Raji (cell line): ENCODE data around the gene ARID5B.

ENCODE experiments used
- POLR2A ChIP-seq: IDR thresholded peaks from 2 replicates; pipeline ENCODE4 v1.6.1; 2011; ENCODE audit warnings: low read depth, low read length, control low read depth; ENCODE audit not compliant: insufficient read depth

The ARID5B gene

DNA sequence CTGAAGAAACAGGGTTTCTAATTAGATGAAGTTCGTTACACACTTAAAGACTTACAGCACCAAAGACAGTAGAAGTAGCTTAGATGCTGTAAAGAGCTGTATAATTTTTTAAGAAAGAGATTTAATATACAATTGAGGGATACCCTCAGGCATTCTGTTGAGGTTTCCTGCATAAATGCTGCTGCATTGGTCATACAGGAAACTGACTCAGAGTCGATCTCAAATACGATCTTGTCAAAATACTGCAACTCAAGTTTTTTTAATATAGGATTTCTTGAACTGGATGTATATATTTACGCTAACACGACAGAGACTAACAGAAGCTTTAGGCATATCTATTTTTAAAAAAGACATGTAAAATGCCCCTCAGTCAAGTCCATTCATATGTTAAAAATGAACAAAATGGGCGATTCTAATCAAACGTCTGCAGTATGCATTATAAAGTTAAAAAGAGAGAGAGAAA lies 2.4 kb upstream of the ARID5B start:
- no peak for TF ChIP-seq POLR2A

DNA sequence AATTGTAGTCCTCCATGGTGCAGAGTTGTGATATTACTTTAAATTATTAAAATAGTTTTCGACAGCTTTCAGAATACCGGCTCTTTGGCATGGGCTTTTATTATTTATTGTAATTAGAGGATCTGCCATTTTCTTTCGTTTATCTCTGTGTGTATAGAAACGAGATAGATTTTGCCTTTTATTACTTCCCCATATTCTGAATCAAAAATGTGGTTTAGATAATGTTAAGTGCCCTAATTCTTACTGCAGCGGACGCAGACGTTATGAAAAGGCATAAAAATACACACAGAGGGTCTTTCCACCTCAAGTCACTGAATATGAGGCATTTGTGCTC lies 1.9 kb upstream of the ARID5B start:
- no peak for TF ChIP-seq POLR2A

DNA sequence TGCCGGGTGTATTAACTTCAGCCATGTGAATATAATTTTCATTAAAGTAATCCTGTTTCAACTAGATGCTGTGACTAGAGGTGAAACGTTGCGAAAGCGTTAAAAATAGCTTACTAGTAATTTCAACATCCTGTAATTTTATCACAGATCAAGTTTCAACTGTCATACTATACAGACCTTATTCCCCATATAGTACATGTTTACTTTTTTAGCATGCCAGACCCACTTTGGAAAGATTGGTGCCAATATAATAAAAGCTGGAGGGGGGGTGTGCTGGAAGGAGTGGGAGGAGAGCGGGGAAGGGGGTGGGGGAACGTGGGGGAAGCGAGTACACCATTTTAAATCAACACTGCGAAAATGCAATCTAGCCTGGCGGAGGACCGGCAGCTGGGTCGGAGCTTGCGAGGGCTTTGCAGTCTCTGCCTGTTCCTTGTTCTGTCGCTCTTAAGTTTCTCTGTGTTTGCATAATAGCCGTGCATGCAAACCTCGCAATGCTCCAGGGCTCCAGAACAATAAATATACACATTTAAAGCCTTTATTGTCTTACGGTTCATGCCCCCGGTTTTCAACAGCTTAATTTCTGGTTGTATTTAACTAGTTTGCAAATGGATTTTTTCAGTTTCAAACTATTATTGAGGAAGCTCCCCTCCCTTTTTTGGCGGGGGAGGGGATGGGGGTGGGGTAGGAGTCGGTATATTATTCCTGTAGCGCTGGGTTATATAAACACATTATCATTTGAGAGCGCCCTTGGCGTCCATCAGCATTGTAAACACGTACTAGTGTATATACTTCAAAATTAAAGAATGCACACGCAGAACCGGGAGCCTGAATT lies 1.3 kb upstream of the ARID5B start:
- TF ChIP-seq POLR2A = peak; percentile 55

DNA sequence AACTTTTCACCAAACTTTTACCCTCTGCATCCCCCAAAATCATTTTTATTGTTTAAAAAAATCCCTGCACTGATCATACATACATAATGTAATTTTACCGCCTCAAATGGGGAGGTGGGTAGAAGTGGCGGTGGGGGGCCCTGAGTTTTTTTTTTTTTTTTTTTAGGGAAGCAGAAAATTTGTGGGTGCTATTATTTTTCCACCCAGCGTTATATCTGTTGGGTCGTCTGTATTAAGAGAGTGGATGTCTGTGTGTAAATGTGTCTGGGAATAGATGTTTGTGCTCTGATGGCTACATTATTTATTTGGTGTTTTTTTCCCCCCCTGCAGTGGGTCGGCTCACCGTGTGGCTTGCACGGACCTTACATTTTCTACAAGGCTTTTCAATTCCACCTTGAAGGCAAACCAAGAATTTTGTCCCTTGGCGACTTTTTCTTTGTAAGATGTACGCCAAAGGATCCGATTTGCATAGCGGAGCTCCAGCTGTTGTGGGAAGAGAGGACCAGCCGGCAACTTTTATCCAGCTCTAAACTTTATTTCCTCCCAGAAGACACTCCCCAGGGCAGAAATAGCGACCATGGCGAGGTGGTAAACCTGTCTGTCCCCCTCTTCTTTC lies 438 bp downstream of the ARID5B start:
- TF ChIP-seq POLR2A = no peak

DNA sequence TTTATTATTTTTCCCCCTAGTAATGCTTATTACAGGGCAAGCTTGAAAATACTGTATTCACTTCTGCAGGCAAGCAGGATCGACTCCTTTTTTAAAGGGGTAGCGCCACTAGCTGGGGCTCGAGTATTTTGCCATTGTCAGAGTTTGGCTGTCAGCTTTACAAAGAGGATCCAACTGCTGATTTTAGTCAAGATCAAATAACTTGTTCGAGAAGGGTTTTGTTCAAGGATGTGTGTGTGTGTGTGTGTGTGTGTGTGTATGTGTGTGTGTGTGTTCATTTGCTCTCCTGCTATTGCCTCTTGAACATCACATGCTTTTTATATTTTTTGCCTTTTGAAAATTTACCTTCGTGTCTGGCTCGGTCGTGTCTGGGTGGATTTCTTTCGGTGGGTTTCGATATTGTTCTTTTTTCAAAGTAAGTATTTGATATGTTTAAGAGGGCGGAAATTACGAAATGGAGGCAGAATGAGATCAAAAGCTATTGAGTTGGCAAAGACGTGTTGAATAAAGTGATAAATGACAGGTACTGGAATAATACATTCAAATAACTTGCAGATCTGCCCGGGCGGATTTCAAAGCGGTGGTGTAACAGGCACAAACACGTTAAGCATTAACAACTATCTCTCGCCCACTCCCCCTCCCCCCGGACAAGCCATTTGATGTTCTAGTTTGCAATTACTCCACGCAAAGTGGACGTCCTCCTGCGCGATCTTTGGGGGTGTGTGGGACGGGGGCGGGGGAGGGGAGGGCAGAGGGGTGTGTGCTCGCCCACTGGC lies 1.1 kb downstream of the ARID5B start:
- no peak for TF ChIP-seq POLR2A

DNA sequence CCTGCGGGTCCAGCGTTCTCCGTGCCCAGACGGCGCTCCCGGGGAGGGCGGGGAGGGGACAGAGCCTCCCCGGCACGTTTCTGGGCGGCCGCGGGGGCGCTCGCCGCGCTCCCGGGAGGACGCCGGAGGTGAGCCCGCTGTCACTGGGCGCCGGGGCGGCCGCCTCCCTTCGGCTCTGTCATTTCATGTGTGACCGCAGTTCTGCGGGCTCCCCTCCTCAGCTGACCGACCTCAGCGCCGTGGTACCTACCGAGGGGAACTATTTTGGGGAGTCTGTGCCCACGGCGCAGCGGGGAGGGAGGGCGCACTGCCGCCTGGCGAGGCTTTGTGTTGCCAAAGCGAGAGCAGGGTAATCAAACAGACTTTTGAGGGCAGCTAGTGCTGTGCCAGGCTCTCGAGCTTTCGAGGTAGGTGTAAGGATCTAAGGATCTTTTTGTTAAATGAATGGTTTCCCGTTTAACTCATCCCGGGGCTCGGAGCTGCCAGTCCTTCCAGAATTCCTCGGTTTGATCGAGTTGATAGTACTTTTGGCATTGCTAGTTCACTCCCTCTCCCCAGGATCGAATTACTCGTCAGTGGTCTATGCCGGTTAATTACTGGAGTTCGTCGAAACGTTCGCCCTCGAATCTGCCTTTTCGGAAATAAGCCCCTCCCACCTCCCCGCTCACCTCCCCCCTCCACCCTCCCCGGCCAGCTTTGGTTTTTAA lies 1.9 kb downstream of the ARID5B start:
- no peak for TF ChIP-seq POLR2A

DNA sequence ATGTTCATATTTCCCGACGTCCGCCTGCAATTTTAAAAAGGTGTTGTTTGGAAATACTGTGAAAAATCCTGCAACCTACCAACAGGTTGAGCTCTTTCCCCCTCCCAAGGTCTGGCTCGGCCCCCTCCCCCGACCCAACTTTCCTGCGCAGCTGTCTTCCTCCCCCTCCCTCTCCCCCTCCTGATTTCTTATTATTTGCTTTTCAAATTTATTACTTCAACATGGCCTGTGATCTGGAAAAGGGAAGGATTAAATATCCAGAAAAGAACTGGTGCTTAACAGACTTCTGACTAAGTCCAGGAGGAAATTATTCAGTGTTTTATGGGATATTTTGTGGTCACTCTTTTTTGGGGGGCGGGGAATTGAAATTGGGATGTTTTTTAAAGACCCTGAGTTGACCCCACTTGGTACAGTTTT lies 2.4 kb downstream of the ARID5B start:
- no peak for TF ChIP-seq POLR2A

DNA sequence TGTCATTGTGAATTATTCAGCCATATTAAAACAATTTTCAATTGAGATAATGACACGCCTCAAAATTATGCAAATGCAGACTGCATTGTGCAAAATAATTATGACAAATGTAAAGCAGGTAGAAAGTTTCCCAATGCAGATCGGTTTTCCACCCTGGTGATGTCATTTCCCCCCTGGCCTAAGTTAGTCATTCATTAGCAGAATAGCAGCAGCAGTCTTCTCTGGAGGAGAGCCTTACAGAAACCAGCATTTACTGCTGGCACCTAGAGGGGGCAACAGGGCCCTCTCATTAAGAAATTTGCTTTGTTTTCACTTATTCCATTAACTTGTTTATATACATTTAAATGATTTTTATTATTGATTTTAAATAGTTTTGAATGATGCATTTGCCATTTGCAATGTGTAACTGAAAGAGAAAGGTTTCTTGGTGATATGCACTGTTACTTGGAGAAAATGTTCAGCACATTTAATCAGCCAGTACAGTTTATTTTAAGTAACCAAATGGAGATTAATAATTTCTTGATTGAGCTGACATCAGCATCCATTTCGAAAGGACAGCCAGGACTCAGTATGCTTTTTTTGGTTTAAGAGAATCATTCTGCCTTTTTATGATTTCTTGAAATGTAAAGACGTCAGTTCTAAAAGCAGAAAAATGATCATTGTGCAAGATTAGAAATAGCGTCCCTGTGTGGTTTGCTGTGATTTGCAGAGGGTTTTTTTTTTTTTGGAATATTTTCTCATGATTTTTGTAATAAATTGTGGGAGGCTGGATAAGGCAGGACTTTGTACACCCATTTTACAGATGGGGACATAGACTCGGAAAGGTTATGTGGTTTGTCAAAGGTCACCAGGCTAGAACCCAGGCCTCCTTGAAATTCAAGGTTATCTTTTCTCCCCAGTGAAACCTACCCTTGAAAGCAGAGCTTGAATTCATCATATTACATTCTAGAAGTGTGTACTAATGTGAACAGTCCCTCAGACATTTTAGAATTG lies 3.5 kb downstream of the ARID5B start:
- no peak for TF ChIP-seq POLR2A

DNA sequence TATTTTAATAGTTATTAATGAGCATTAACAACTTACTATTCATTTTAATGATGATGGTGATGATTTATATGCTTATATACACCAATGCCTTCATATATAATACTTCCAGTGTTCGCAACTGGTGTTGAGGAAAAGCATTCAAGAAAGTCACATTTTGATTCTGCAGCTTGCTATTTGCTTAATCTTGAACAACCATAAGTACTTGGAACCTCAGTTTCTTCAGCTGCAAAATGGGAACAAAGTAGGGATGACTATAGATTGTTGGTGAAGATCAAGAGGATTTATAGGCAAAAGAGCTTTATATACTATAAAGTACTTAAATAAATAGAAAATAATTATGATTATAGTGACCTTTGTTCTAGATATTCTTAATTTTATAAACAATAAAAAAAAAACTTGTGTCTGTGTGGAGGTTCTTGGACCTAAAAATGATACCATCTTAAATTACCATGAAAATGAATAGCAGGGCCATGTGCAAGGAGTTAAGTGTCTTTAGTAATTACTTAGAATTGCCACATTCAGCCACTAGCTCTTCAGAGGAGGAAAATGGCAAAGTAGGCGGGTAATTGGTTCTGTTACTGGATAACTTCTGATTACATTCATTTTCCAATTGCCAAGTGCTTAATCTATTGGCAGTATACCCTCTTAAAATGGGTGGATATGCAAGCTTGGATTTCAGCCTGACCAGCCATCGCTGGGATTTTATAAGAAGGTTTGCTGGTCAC lies 4.5 kb downstream of the ARID5B start:
- no peak for TF ChIP-seq POLR2A

DNA sequence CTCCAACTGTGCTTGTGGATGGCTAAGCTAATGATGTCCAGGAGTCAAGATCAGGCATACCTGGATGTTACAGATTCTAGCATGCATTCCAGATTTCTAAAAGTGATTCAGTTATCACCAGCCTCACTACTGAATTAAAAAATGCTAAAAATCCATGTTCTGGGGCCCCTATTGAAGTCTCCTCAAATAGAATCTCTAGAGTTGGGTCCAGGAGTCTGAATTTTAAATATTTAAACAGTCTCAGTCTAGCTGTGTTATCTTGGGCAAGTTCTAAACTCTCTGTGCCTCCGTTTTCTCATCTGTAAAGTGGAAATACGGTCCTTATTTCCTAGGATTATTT lies 5.0 kb downstream of the ARID5B start:
- TF ChIP-seq POLR2A = no peak

DNA sequence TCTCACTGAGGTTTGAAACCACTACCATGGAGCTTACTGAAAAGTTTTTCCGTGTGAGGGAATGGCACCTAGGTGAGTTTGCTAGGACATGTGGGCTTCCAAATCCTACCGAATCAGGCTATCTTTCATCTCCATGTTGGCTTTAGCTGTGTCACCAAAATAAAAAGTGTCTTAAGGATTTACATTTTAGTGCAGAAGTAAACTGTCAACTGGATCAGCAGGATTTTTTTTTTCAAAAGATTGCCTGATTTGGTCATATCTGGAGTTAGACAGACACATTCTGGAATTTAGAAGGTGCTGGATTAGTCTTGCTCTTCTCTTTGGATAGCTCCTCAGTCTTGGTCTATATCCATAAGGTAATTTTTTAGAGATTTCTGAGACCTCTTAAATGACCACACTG lies 5.5 kb downstream of the ARID5B start:
- no peak for TF ChIP-seq POLR2A

DNA sequence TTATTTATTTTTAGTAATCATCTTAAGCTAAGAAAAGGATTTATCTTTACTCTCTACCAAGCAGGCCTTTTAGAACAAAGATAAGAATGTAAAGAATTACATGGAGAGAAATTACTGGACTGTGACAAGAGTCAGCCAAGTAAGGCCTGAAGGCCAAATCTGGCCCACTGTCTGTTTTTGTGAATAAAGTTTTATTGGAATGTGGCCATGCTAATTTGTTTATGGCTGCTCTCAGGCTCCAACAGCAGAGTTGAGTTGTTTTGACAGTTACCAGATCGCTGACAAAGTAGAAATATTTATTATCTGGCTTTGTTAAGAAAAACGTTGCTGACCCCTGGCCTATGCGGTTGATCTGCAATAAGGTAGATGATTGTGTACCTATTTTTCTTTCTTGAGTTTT lies 6.1 kb downstream of the ARID5B start:
- no peak for TF ChIP-seq POLR2A

DNA sequence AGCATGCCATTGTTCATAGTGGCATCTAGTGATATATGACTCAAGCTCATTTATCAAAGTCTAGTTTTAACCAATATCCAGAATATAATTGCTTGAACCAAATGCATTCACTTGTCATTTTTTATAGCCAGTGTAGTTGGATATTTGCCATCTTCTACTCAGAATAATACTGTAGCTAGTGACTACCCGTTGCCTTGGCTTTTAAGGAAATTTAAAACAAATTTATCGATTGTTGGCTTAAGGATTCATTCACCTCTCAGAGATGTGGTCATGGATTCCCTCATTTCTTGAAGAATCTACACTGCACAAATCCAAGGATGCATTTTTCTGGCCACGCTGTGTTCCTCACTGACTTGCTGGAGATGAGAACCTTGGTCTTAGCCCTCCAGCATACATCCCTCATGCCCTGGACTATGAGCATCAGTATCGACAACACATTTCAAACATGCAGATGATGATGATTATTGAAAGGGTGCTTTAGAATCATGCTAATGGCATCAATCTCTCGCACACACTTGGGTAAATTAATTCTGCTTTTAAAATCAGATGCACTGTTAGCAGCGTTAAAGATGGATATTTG lies 8.8 kb downstream of the ARID5B start:
- TF ChIP-seq POLR2A = no peak
